Right forelimb (tissue), 1 donor: Measurements from ENCODE around the gene SATB1.

ENCODE experiments used
- DNase-seq: peaks from one replicate; pipeline ENCODE4 v3.0.0-alpha.2; 2018

The SATB1 gene

GRCh38 chr3:18428991-18429745, 4.0 kb upstream of the SATB1 start:
- DNase-seq, result no peak

- DNase-seq, result no peak
Observed at GRCh38 chr3:18428036-18428435, 2.9 kb upstream of the SATB1 start.

- no peak for DNase-seq
Observed at GRCh38 chr3:18426597-18427193, 1.6 kb upstream of the SATB1 start.

- no peak for DNase-seq
Observed at GRCh38 chr3:18425641-18426257, 610 bp upstream of the SATB1 start.

GRCh38 chr3:18424213-18424728, 868 bp downstream of the SATB1 start:
- DNase-seq, result no peak

GRCh38 chr3:18423401-18424212, 1.5 kb downstream of the SATB1 start:
- DNase-seq, result peak; percentile 54

- DNase-seq, result no peak
Observed at GRCh38 chr3:18422972-18423371, 2.2 kb downstream of the SATB1 start.

GRCh38 chr3:18420555-18420954, 4.6 kb downstream of the SATB1 start:
- no peak for DNase-seq

GRCh38 chr3:18419232-18419631, 5.9 kb downstream of the SATB1 start:
- DNase-seq, result no peak

- no peak for DNase-seq
Observed at GRCh38 chr3:18417904-18418572, 7.1 kb downstream of the SATB1 start.

- DNase-seq, result no peak
Observed at GRCh38 chr3:18416332-18416731, 8.8 kb downstream of the SATB1 start.

- no peak for DNase-seq
Observed at GRCh38 chr3:18415839-18416238, 9.3 kb downstream of the SATB1 start.

GRCh38 chr3:18415167-18415566, 10.0 kb downstream of the SATB1 start:
- no peak for DNase-seq

GRCh38 chr3:18412684-18413083, 12.5 kb downstream of the SATB1 start:
- no peak for DNase-seq

GRCh38 chr3:18411541-18411940, 13.6 kb downstream of the SATB1 start:
- DNase-seq, result no peak

GRCh38 chr3:18410205-18410604, 14.9 kb downstream of the SATB1 start:
- DNase-seq, result no peak

- DNase-seq, result no peak
Observed at GRCh38 chr3:18409266-18409665, 15.9 kb downstream of the SATB1 start.

- DNase-seq, result no peak
Observed at GRCh38 chr3:18405141-18405540, 20.0 kb downstream of the SATB1 start.

- DNase-seq, result no peak
Observed at GRCh38 chr3:18403061-18403460, 22.1 kb downstream of the SATB1 start.

- DNase-seq, result no peak
Observed at GRCh38 chr3:18402239-18402799, 22.8 kb downstream of the SATB1 start.

GRCh38 chr3:18401300-18401961, 23.7 kb downstream of the SATB1 start:
- DNase-seq, result no peak

GRCh38 chr3:18398448-18398847, 26.7 kb downstream of the SATB1 start:
- no peak for DNase-seq
